Endothelial cell of umbilical vein (primary cell): ENCODE results near the gene INTS11. TPM values are rescaled to one million over a fixed set of nuclear protein-coding genes. Genes with fewer than 3 reads are reported as not detected.

Experiments
- BruUV-seq: library from RNA; stranded (reverse); fragments of 400-500 nt; replicated peaks from 2 replicates; lab custom pipeline; 2021; lab: Mats Ljungman, UMichigan
- CTCF ChIA-PET: fragments of 300-600, 350-600 bp; sonication (Branson Sonifier 250); formaldehyde crosslinking; loops from one replicate; lab custom pipeline; 2021; ENCODE audit warnings: antibody characterized with exemption, inconsistent platforms; lab: Charles Lee
- POLR2A ChIA-PET: fragments of 300-600, 350-600 bp; sonication (Branson Sonifier 250); formaldehyde crosslinking; loops from one replicate; lab custom pipeline; 2021; ENCODE audit warnings: antibody characterized with exemption, inconsistent platforms; lab: Charles Lee
- DNase-seq: peaks from one replicate; pipeline ENCODE4 v3.0.0-alpha.2; 2011; ENCODE audit warnings: low read depth, low spot score
- FAIRE-seq: peaks from 2 replicates; lab custom pipeline; 2011; peaks lifted over from hg19 to GRCh38; lab: Jason Lieb, UNC
- H2AFZ ChIP-seq: 2 replicates; pipeline ENCODE4 v1.6.0; 2012; ENCODE audit warnings: low read depth, low read length, control low read depth, inconsistent platforms
- H3K27ac ChIP-seq: 2 replicates; pipeline ENCODE4 v1.5.1; 2011; ENCODE audit warnings: low read depth, mild to moderate bottlenecking, control low read depth, low read length, moderate library complexity; ENCODE audit not compliant: insufficient read depth
- H3K27me3 ChIP-seq, 2 experiments: 2 replicates each; pipeline versions ENCODE4 v1.6.0 to v1.6.1; 2011; ENCODE audit warnings: low read length in 2 of 2, mixed read lengths in 1 of 2; ENCODE audit not compliant: control insufficient read depth in 2 of 2, insufficient read depth in 2 of 2
- H3K36me3 ChIP-seq, 2 experiments: 2 replicates in 1 of 2; 3 replicates in 1 of 2; pipeline ENCODE4 v1.5.1; 2011; ENCODE audit warnings: low read length in 2 of 2, mild to moderate bottlenecking in 1 of 2, moderate library complexity in 1 of 2; ENCODE audit not compliant: control insufficient read depth in 2 of 2, insufficient read depth in 2 of 2; ENCODE audit errors: extremely low read depth in 1 of 2
- H3K4me1 ChIP-seq: 3 replicates; pipeline ENCODE4 v1.5.1; 2011; ENCODE audit warnings: mild to moderate bottlenecking, low read length; ENCODE audit not compliant: control insufficient read depth, insufficient read depth; ENCODE audit errors: extremely low read depth
- H3K4me2 ChIP-seq: 2 replicates; pipeline ENCODE4 v1.6.1; 2011; ENCODE audit warnings: low read length, control low read depth, mixed read lengths; ENCODE audit not compliant: insufficient read depth
- H3K4me3 ChIP-seq, 3 experiments: fragments of 200-600 bp in 1 of 3; sonication (generic), shearing (Covaris generic) in 1 of 3; replicated peaks in 1 of 3; 2 replicates each; pipeline ENCODE4 v1.5.1; 2011 to 2016; ENCODE audit warnings: control low read depth in 3 of 3, low read length in 3 of 3, mild to moderate bottlenecking in 2 of 3, inconsistent platforms in 1 of 3, low read depth in 1 of 3, moderate library complexity in 1 of 3; ENCODE audit not compliant: insufficient read depth in 1 of 3
- H3K79me2 ChIP-seq: 2 replicates; pipeline ENCODE4 v1.6.0; 2012; ENCODE audit warnings: low read length, inconsistent platforms; ENCODE audit not compliant: control insufficient read depth, insufficient read depth
- H3K9ac ChIP-seq: replicated peaks from 2 replicates; pipeline ENCODE3; 2011; ENCODE audit warnings: low read length, control low read depth; ENCODE audit not compliant: insufficient read depth; ENCODE audit errors: extremely low read depth
- H3K9me1 ChIP-seq: replicated peaks from 3 replicates; pipeline ENCODE4 v1.6.0; 2011; ENCODE audit warnings: mild to moderate bottlenecking, low read length; ENCODE audit not compliant: control insufficient read depth, insufficient read depth; ENCODE audit errors: extremely low read depth
- H3K9me3 ChIP-seq: replicated peaks from 2 replicates; pipeline ENCODE4 v1.5.1; 2012; ENCODE audit warnings: low read length, inconsistent platforms; ENCODE audit not compliant: control insufficient read depth, insufficient read depth
- H4K20me1 ChIP-seq: replicated peaks from 2 replicates; pipeline ENCODE3; 2011; ENCODE audit warnings: mild to moderate bottlenecking, low read length; ENCODE audit not compliant: control insufficient read depth, insufficient read depth; ENCODE audit errors: extremely low read depth
- CTCF ChIP-seq, 2 donors: IDR thresholded peaks; 1 replicate in 1 of 2; 2 replicates in 1 of 2; pipeline ENCODE4 v1.5.1; 2011; ENCODE audit warnings: low read length in 2 of 2, mild to moderate bottlenecking in 2 of 2, moderate library complexity in 2 of 2, control low read depth in 1 of 2, inconsistent platforms in 1 of 2, low read depth in 1 of 2; ENCODE audit not compliant: insufficient read depth in 1 of 2; ENCODE audit errors: extremely low read depth in 1 of 2
- EZH2 ChIP-seq: IDR thresholded peaks from 2 replicates; pipeline ENCODE4 v1.6.1; 2012; ENCODE audit warnings: borderline replicate concordance, low read depth, mild to moderate bottlenecking, moderate library complexity, low read length, inconsistent platforms; ENCODE audit not compliant: severe bottlenecking
- FOS ChIP-seq: IDR thresholded peaks from 2 replicates; pipeline ENCODE4 v1.6.1; 2011; ENCODE audit warnings: mild to moderate bottlenecking, low read length, moderate library complexity, borderline replicate concordance; ENCODE audit not compliant: insufficient read depth
- GATA2 ChIP-seq: IDR thresholded peaks from 2 replicates; pipeline ENCODE4 v1.7.0; 2011; ENCODE audit warnings: low read depth, mild to moderate bottlenecking, moderate library complexity, mixed read lengths, low read length; ENCODE audit not compliant: insufficient read length, insufficient read depth
- JUN ChIP-seq: IDR thresholded peaks from 2 replicates; pipeline ENCODE4 v1.6.1; 2011; ENCODE audit warnings: borderline replicate concordance, low read depth; ENCODE audit not compliant: insufficient read length, insufficient read depth
- MYC ChIP-seq: IDR thresholded peaks from one replicate; pipeline ENCODE4 v1.6.1; 2011; ENCODE audit warnings: mild to moderate bottlenecking, low read depth, low read length
- POLR2A ChIP-seq: IDR thresholded peaks from 2 replicates; pipeline ENCODE4 v1.6.1; 2012; ENCODE audit warnings: low read depth, mild to moderate bottlenecking, control low read depth, low read length
- POLR2AphosphoS5 ChIP-seq: IDR thresholded peaks from 2 replicates; pipeline ENCODE4 v1.6.1; 2012; ENCODE audit warnings: low read depth, mild to moderate bottlenecking, control low read depth, low read length, moderate library complexity; ENCODE audit not compliant: insufficient read depth
- dilution Hi-C: fragments of 300-500 bp; cut with MboI; formaldehyde crosslinking; loops from one replicate; pipeline ENCODE4 v1.15.0; 2019; ENCODE audit warnings: low sequenced_read_pairs; ENCODE audit not compliant: extremely low pct_ligation_motif_present
- intact Hi-C: fragments of 100-400 bp; cut with micrococcal nuclease; formaldehyde crosslinking; loops from one replicate; pipeline ENCODE4 v1.10.0; 2022
- polyA plus RNA-seq, 4 experiments: library from polyadenylated mRNA; depleted of rRNA in 3 of 4; stranded (reverse) in 3 of 4; unstranded in 1 of 4; fragments of >200 nt; gene quantifications; 2 replicates each; pipeline versions ENCODE4 v1.2.1 to v1.2.3, GENCODE V29; 2011 to 2012; ENCODE audit warnings: missing spikeins in 1 of 4
- total RNA-seq: library from RNA; stranded (reverse); gene quantifications from 2 replicates; pipeline ENCODE4 v1.2.3, GENCODE V29; 2021
- TF ChIP-seq, protein P1 (sequence below): IDR thresholded peaks from 2 replicates; pipeline ENCODE4 v1.6.1; 2011; ENCODE audit not compliant: insufficient read depth, insufficient read length

Gene INTS11
- total and polyA plus RNA-seq, 2 donors (not counting 3 experiments of a cell fraction or from before 2014, with no cell fraction given): 132 to 222 TPM

DNA sequence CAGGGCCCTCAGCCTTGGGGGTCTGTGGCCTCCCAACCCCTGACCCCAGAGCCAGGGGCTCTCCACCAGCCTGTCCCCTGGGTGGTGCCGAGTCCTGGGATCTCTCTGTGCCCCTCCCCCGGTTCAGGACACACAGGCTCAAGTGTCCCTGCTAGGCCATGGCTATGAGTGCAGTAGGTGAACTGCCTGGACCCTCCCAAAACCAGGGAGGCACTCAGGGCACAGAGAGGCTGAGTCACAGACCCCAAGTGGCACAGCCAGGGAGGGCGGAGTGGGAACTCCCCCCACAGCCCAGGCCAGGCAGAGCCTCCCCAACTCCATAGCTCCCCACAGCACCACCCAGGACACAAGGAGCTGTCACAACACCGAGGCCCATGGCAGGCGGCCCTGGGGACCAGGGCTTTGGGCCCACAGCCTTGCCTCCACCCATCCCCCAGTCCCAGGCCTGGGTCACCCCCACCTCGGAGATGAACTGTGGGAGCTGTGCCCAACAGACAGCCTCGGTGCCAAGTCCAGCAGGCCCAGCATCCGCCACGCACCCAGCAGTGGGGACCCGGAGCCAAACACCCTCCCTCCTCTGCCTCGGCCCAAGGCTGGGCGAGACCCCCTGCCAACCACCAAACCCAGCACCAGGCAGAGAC, 21.5 kb upstream of the INTS11 start:
- Histone ChIP-seq H3K27ac (no peak overlapping the region), H4K20me1 (no peaks in the 10 kb centered on the region), H3K27me3 (no peaks in the 10 kb centered on the region), H3K79me2 (peaks cover 33% of the 10 kb centered on the region), H3K9me1 (no peaks in the 10 kb centered on the region), H2AFZ (no peak overlapping the region), H3K9ac (no peak overlapping the region), H3K4me1 (peaks cover 10% of the 10 kb centered on the region), H3K36me3 (peaks cover 0 to 5% of the 10 kb centered on the region in 2 experiments), H3K9me3 (no peaks in the 10 kb centered on the region), H3K4me2 (no peak overlapping the region), H3K4me3 (no peak overlapping the region)
- no peak for TF ChIP-seq FOS
- no peak for TF ChIP-seq CTCF (IDR thresholded peaks at IDR 0.05; ENCODE audit: extremely low read depth in 1 of 2, insufficient read depth in 1 of 2, low read depth in 1 of 2, low read length in 2 of 2)
- no peak for TF ChIP-seq JUN
- TF ChIP-seq GATA2: no peak
- TF ChIP-seq, protein P1, sequence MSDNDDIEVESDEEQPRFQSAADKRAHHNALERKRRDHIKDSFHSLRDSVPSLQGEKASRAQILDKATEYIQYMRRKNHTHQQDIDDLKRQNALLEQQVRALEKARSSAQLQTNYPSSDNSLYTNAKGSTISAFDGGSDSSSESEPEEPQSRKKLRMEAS: no peak
- no peak for TF ChIP-seq POLR2A
- TF ChIP-seq MYC: no peak
- no peak for TF ChIP-seq POLR2AphosphoS5
- TF ChIP-seq EZH2: no peak
- POLR2A ChIA-PET: no interaction called here
- dilution Hi-C loops: no loop called here
- no peak for FAIRE-seq
- intact Hi-C loops: no loop called here
- BruUV-seq: no TSS peak
- CTCF ChIA-PET: interaction anchor here (0.6 to 2.0 kb wide), 3 partner anchors 26 to 123 kb away, joined by 3 to 6 read pairs (median 4); no protein-coding TSS in a partner anchor
- DNase-seq: no peak
